ENCODE data around the gene BRAT1.

- TF ChIP-seq CTCF (conservative IDR thresholded peaks at IDR 0.05 in 1 of 2, IDR thresholded peaks at IDR 0.05 in 1 of 2; ENCODE audit: low read depth in 1 of 2, low read length in 2 of 2) (no peak), EZH2 (IDR thresholded peaks at IDR 0.05; ENCODE audit: low read length, missing control alignments) (no peak)
These were observed 52.0 kb downstream of the BRAT1 start for GRCh38 chr7:2503056-2503941.

Measured in fibroblast of lung (primary cell).